GM23338 (cell line): ENCODE data around the gene FOXL1.

Source experiments
- CREB1 ChIP-seq: fragments of 250-450 bp; sonication (Bioruptor Pico); IDR thresholded peaks from 2 replicates; pipeline ENCODE4 v1.5.0; 2020; ENCODE audit warnings: low read depth, mild to moderate bottlenecking, moderate library complexity
- EZH2 ChIP-seq: fragments of 200-600 bp; sonication (generic); IDR thresholded peaks from one replicate; pipeline ENCODE4 v1.8.0; 2017; ENCODE audit warnings: antibody characterized with exemption, mild to moderate bottlenecking, low read depth; ENCODE audit not compliant: unreplicated experiment
- EZH2phosphoT487 ChIP-seq: fragments of 200-600 bp; sonication (generic); IDR thresholded peaks from one replicate; pipeline ENCODE4 v1.8.1; 2018; ENCODE audit warnings: antibody characterized with exemption; ENCODE audit not compliant: unreplicated experiment
- JUNB ChIP-seq: IDR thresholded peaks from one replicate; pipeline ENCODE4 v1.6.1; 2016; ENCODE audit warnings: antibody characterized with exemption; ENCODE audit not compliant: unreplicated experiment
- POLR2AphosphoS5 ChIP-seq: IDR thresholded peaks from 2 replicates; pipeline ENCODE4 v1.6.1; 2016; ENCODE audit warnings: antibody characterized with exemption, low read depth
- REST ChIP-seq: IDR thresholded peaks from one replicate; pipeline ENCODE4 v1.6.1; 2018; ENCODE audit warnings: antibody characterized with exemption; ENCODE audit not compliant: unreplicated experiment
- STAT1 ChIP-seq: IDR thresholded peaks from one replicate; pipeline ENCODE4 v1.6.1; 2016; ENCODE audit warnings: antibody characterized with exemption; ENCODE audit not compliant: unreplicated experiment
- ZNF114 ChIP-seq: fragments of 250-450 bp; sonication (Bioruptor Pico); IDR thresholded peaks from 2 replicates; pipeline ENCODE4 v1.5.0; 2020; ENCODE audit warnings: mild to moderate bottlenecking, moderate library complexity
- TF ChIP-seq, protein P1 (sequence below), 2 experiments: fragments of 200-600 bp in 1 of 2; sonication (generic) in 1 of 2; conservative IDR thresholded peaks; 2 replicates each; pipeline versions ENCODE4 v1.5.1 to v1.6.1; 2016 to 2017; ENCODE audit warnings: antibody characterized with exemption in 2 of 2, low read depth in 2 of 2, mild to moderate bottlenecking in 2 of 2, moderate library complexity in 1 of 2

DNA sequence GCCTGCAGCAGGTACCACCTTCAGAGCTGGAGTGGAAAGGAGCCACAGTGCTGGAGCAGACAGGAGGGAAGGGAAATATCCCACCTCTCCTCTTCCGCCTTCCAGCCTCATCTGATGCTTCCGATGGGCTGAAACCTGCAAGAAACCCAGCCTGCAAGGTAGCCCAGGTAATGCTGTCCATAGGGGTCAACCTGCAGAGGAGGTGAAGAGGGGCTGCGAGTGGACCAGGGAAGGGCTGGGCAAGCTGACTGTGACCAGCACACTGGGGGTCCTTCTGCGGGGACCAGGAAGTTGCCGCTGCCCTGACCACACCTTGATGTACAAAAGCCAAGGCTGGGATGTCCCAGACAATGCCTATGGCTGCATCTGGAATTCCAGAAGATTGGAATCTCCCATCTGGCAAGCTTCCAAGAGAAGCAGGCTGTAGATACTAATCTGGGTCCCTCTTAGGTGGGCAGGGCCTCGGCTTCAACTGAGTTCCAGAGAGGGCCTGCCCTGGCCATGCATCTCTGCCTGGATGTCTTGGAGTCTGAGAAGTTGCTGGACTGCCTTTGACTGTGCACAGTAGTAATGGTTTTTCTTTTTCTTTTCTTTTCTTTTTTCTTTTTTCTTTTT is 5.8 kb downstream of the FOXL1 start:
- no peak for TF ChIP-seq POLR2AphosphoS5
- TF ChIP-seq, protein P1, sequence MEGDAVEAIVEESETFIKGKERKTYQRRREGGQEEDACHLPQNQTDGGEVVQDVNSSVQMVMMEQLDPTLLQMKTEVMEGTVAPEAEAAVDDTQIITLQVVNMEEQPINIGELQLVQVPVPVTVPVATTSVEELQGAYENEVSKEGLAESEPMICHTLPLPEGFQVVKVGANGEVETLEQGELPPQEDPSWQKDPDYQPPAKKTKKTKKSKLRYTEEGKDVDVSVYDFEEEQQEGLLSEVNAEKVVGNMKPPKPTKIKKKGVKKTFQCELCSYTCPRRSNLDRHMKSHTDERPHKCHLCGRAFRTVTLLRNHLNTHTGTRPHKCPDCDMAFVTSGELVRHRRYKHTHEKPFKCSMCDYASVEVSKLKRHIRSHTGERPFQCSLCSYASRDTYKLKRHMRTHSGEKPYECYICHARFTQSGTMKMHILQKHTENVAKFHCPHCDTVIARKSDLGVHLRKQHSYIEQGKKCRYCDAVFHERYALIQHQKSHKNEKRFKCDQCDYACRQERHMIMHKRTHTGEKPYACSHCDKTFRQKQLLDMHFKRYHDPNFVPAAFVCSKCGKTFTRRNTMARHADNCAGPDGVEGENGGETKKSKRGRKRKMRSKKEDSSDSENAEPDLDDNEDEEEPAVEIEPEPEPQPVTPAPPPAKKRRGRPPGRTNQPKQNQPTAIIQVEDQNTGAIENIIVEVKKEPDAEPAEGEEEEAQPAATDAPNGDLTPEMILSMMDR (conservative IDR thresholded peaks at IDR 0.05; ENCODE audit: low read depth in 2 of 2), result no peak
- no peak for TF ChIP-seq REST
- no peak for TF ChIP-seq EZH2
- TF ChIP-seq CREB1 (CRISPR knock-in tag), result no peak
- no peak for TF ChIP-seq STAT1
- no peak for TF ChIP-seq EZH2phosphoT487
- TF ChIP-seq ZNF114 (CRISPR knock-in tag), result no peak
- TF ChIP-seq JUNB, result no peak
